B cell (primary cell): ENCODE results near the gene HOXD12. TPM values are rescaled to one million over a fixed set of nuclear protein-coding genes. Genes with fewer than 3 reads are reported as not detected.

Source experiments
- ATAC-seq: fragments of 200-7000 bp; cut with Tn5 transposase; one replicate; pipeline ENCODE4 v1.10.0; 2021; ENCODE audit warnings: low read depth, mild to moderate bottlenecking, moderate number of reproducible peaks, moderate library complexity
- CTCF ChIA-PET: fragments of 350-600 bp; sonication (Branson Sonifier 250); formaldehyde crosslinking; loops from one replicate; lab custom pipeline; 2021; ENCODE audit warnings: antibody characterized with exemption, inconsistent platforms; lab: Charles Lee
- POLR2A ChIA-PET: fragments of 350-600 bp; sonication (Branson Sonifier 250); formaldehyde crosslinking; loops from one replicate; lab custom pipeline; 2021; ENCODE audit warnings: antibody characterized with exemption; lab: Charles Lee
- DNase-seq: peaks from one replicate; pipeline ENCODE4 v3.0.0; 2013
- H2AFZ ChIP-seq: 2 replicates; pipeline ENCODE4 v1.6.1; 2012; ENCODE audit warnings: mild to moderate bottlenecking, low read depth, low read length; ENCODE audit not compliant: insufficient read depth, poor library complexity, severe bottlenecking
- H3K27ac ChIP-seq, 2 donors: 1 replicate in 1 of 2; 2 replicates in 1 of 2; pipeline ENCODE4 v1.5.1; 2012 to 2013; ENCODE audit warnings: low read length in 2 of 2, mild to moderate bottlenecking in 2 of 2, moderate library complexity in 1 of 2
- H3K27me3 ChIP-seq, 4 experiments: fragments of 200-600 bp in 1 of 4; sonication (generic) in 1 of 4; replicated peaks in 1 of 4; 1 replicate in 2 of 4; 2 replicates in 2 of 4; pipeline versions ENCODE4 v1.6.1 to v1.7.0; 2013 to 2016; ENCODE audit warnings: low read length in 3 of 4, mild to moderate bottlenecking in 2 of 4, mixed read lengths in 1 of 4, moderate library complexity in 1 of 4; ENCODE audit not compliant: insufficient read depth in 4 of 4, control insufficient read depth in 3 of 4; ENCODE audit errors: control extremely low read depth in 1 of 4
- H3K36me3 ChIP-seq, 2 experiments: replicated peaks in 1 of 2; 1 replicate in 1 of 2; 2 replicates in 1 of 2; pipeline versions ENCODE4 v1.6.1 to v1.7.1; 2013; ENCODE audit warnings: low read length in 1 of 2; ENCODE audit not compliant: insufficient read depth in 2 of 2, control insufficient read depth in 1 of 2; ENCODE audit errors: control extremely low read depth in 1 of 2, extremely low read depth in 1 of 2
- H3K4me1 ChIP-seq, 2 donors: fragments of 200-600 bp in 1 of 2; sonication (generic) in 1 of 2; 1 replicate in 1 of 2; 2 replicates in 1 of 2; pipeline versions ENCODE4 v1.5.1 to v1.6.1; 2013 to 2017; ENCODE audit warnings: low read length in 2 of 2; ENCODE audit not compliant: control insufficient read depth in 2 of 2, insufficient read depth in 2 of 2
- H3K4me2 ChIP-seq: replicated peaks from 2 replicates; pipeline ENCODE3; 2012; ENCODE audit warnings: mild to moderate bottlenecking, low read depth, low read length; ENCODE audit not compliant: poor library complexity, severe bottlenecking
- H3K4me3 ChIP-seq, 5 experiments: fragments of 200-600 bp in 1 of 5; sonication (generic) in 1 of 5; 1 replicate in 3 of 5; 2 replicates in 2 of 5; pipeline versions ENCODE4 v1.5.1 to v1.7.0; 2011 to 2016; ENCODE audit warnings: low read length in 4 of 5, mild to moderate bottlenecking in 4 of 5, low read depth in 2 of 5, control low read depth in 1 of 5, moderate library complexity in 1 of 5; ENCODE audit not compliant: insufficient read depth in 1 of 5; ENCODE audit errors: control extremely low read depth in 1 of 5, extremely low read depth in 1 of 5
- H3K79me2 ChIP-seq: fragments of 200-600 bp; sonication (generic); one replicate; pipeline ENCODE4 v1.6.0; 2016; ENCODE audit warnings: low read length; ENCODE audit not compliant: control insufficient read depth, insufficient read depth
- H3K9ac ChIP-seq: fragments of 200-600 bp; sonication (generic); 2 replicates; pipeline ENCODE4 v1.6.1; 2017; ENCODE audit warnings: mild to moderate bottlenecking, low read length, moderate library complexity
- H3K9me3 ChIP-seq, 3 donors: one replicate each; pipeline versions ENCODE4 v1.6.1 to v1.7.1; 2013; ENCODE audit warnings: low read length in 2 of 3; ENCODE audit not compliant: control insufficient read depth in 2 of 3, insufficient read depth in 1 of 3; ENCODE audit errors: control extremely low read depth in 1 of 3
- H4K20me1 ChIP-seq: 2 replicates; pipeline ENCODE4 v1.6.0; 2012; ENCODE audit warnings: mild to moderate bottlenecking, low read length; ENCODE audit not compliant: insufficient read depth, control insufficient read depth, poor library complexity, severe bottlenecking
- H3K27ac Mint-ChIP-seq: one replicate; pipeline ENCODE4 v1.8.0; 2021; ENCODE audit warnings: mixed read lengths
- H3K27me3 Mint-ChIP-seq: one replicate; pipeline ENCODE4 v1.8.0; 2021; ENCODE audit warnings: mixed read lengths
- H3K4me1 Mint-ChIP-seq: one replicate; pipeline ENCODE4 v1.8.0; 2021; ENCODE audit warnings: mixed read lengths
- H3K4me3 Mint-ChIP-seq: one replicate; pipeline ENCODE4 v1.8.0; 2021; ENCODE audit warnings: mixed read lengths
- H3K9me3 Mint-ChIP-seq: one replicate; pipeline ENCODE4 v1.8.0; 2022; ENCODE audit warnings: mixed read lengths; ENCODE audit not compliant: insufficient read depth
- CTCF ChIP-seq: fragments of 200-600 bp; IDR thresholded peaks from one replicate; pipeline ENCODE4 v1.8.0; 2022; ENCODE audit warnings: antibody characterized with exemption, mild to moderate bottlenecking
- EZH2 ChIP-seq: IDR thresholded peaks from 2 replicates; pipeline ENCODE4 v1.6.1; 2012; ENCODE audit warnings: borderline replicate concordance, low read depth, mild to moderate bottlenecking, moderate library complexity, low read length; ENCODE audit not compliant: insufficient read depth, poor library complexity, severe bottlenecking
- whole genome bisulfite sequencing: methylation state at CpG from one replicate; pipeline ENCODE4 v1.1.5; 2013; ENCODE audit warnings: missing lambda C conversion rate; ENCODE audit not compliant: insufficient coverage; 5-methylcytosine and 5-hydroxymethylcytosine counted together
- intact Hi-C: fragments of 100-400 bp; cut with micrococcal nuclease; formaldehyde crosslinking; loops from one replicate; pipeline ENCODE4 v1.10.0; 2022
- polyA plus RNA-seq: library from polyadenylated mRNA; depleted of rRNA; stranded (reverse); fragments of >200 nt; gene quantifications from 2 replicates; pipeline ENCODE4 v1.2.3, GENCODE V29; 2012
- total RNA-seq, 2 donors: library from RNA; stranded (reverse); fragments of 120-200 nt in 1 of 2; gene quantifications; 1 replicate in 1 of 2; 2 replicates in 1 of 2; pipeline versions ENCODE4 v1.2.3 to v1.2.4, GENCODE V29; 2013 to 2022

HOXD12 gene
- total and polyA plus RNA-seq, 2 donors (not counting 1 experiment from before 2014, with no cell fraction given) = not detected

DNA sequence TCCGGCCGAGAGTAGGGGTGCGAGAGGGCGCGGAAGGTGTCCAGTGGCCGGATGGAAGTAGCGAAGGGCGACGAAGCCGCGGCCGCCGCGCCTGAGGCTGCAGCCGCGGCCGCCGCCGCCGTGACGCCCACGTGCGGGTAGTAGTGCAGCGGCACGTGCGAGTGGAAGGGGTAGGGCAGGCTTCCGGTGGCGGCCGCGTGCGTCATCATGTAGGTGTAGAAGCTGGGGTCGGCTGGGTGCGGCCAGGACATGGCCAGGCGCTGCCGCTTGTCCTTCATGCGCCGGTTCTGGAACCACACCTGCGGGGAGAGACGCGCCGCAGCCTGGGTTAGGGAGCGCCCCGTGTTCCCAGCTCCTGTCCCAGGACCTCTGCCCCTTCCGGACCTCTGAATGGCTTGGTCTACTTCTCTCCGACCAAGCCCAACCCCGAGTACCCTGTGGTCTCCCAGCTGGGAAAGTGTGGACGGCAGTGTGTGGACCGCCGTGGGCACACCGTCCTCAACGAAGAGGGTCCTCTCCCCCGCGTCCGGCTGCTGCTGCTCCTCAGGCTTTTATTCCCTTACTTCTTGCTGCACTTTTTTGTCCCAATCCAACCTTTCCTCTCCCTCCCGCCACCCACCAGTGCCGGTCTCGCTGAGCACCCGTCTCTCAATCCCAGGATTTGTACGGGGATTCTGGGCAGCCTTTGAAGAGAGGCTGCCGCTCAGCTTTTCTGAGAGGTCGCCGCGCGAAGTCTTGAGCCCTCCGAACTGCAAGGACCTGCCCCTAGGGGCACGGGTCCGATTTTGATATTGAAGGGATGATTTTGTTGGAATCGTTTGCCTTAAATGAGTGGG is 18.8 kb upstream of the HOXD12 start:
- ATAC-seq (no peak), DNase-seq (peak; percentile 36)
- peaks cover 0 to 86% (median 71%) of the 10 kb centered on the region in 4 experiments for H3K27me3 ChIP-seq
- H3K79me2 ChIP-seq = no peaks in the 10 kb centered on the region
- H3K27ac Mint-ChIP-seq = peak overlapping the region; percentile 59
- peaks cover 3 to 20% of the 10 kb centered on the region in 2 donors for H3K4me1 ChIP-seq
- H3K4me1 Mint-ChIP-seq = peaks cover 5% of the 10 kb centered on the region
- H3K4me3 ChIP-seq = no peak overlapping the region
- no peak overlapping the region for H3K4me3 Mint-ChIP-seq
- ChIA-PET POLR2A (no interaction called here), CTCF (interaction anchor here (1.4 kb wide), 1 partner anchor 47 kb away, joined by 5 read pairs; no protein-coding TSS in a partner anchor)
- no peak for TF ChIP-seq CTCF
- no peak for TF ChIP-seq EZH2
- intact Hi-C loops = no loop called here
- peaks cover 70% of the 10 kb centered on the region for H3K27me3 Mint-ChIP-seq
- no peaks in the 10 kb centered on the region for H3K36me3 ChIP-seq
- H3K9me3 ChIP-seq = peaks cover 4 to 69% (median 35%) of the 10 kb centered on the region in 3 donors
- peaks cover 3% of the 10 kb centered on the region for H3K9me3 Mint-ChIP-seq
- H3K9ac ChIP-seq = no peak overlapping the region
- no peak overlapping the region for H2AFZ ChIP-seq
- H4K20me1 ChIP-seq = no peaks in the 10 kb centered on the region
- no peak overlapping the region for H3K27ac ChIP-seq
- H3K4me2 ChIP-seq = peak overlapping the region; percentile 28
- 15% methylated on average over 65 of the region's 68 CpGs for WGBS

- H3K27ac Mint-ChIP-seq = peak overlapping the region; percentile 59
- H3K9me3 Mint-ChIP-seq = peaks cover 3% of the 10 kb centered on the region
- no peak overlapping the region for H3K9ac ChIP-seq
- peaks cover 4 to 76% (median 35%) of the 10 kb centered on the region in 3 donors for H3K9me3 ChIP-seq
- H3K4me3 Mint-ChIP-seq = no peak overlapping the region
- no peak overlapping the region for H2AFZ ChIP-seq
- H3K36me3 ChIP-seq = no peaks in the 10 kb centered on the region
- H3K4me1 ChIP-seq = peaks cover 3 to 20% of the 10 kb centered on the region in 2 donors
- CTCF ChIA-PET = no interaction called here
- no peak overlapping the region for H3K27ac ChIP-seq
- peaks cover 5% of the 10 kb centered on the region for H3K4me1 Mint-ChIP-seq
- no peak overlapping the region for H3K4me3 ChIP-seq
- H3K27me3 ChIP-seq = peaks cover 0 to 87% (median 72%) of the 10 kb centered on the region in 4 experiments
- no peak for TF ChIP-seq EZH2
- TF ChIP-seq CTCF = no peak
- no peaks in the 10 kb centered on the region for H3K79me2 ChIP-seq
- ATAC-seq = no peak
- no peaks in the 10 kb centered on the region for H4K20me1 ChIP-seq
- intact Hi-C loops = no loop called here
- peaks cover 67% of the 10 kb centered on the region for H3K27me3 Mint-ChIP-seq
- H3K4me2 ChIP-seq = no peak overlapping the region
- 24% methylated on average over 8 of the region's 17 CpGs for WGBS
- POLR2A ChIA-PET = no interaction called here
- peak; percentile 35 for DNase-seq
These were observed 18.2 kb upstream of the HOXD12 start for GRCh38 chr2:176081376-176081836.
